HCT116 (cell line): ENCODE results near the gene TMEM132A. TPM values are rescaled to one million over a fixed set of nuclear protein-coding genes. Genes with fewer than 3 reads are reported as not detected.

Experiments
- ATAC-seq: fragments of 200-7000 bp; cut with Tn5 transposase; 2 replicates; pipeline ENCODE4 v1.9.1; 2020; ENCODE audit warnings: mild to moderate bottlenecking, moderate library complexity
- BruUV-seq: library from RNA; stranded (reverse); fragments of 400-500 nt; replicated peaks from 2 replicates; lab custom pipeline; 2021; lab: Mats Ljungman, UMichigan
- CTCF ChIA-PET: fragments of 300-600 bp; sonication (Branson Sonifier 250); formaldehyde crosslinking; loops from one replicate; lab custom pipeline; 2021; ENCODE audit warnings: antibody characterized with exemption; lab: Charles Lee
- POLR2A ChIA-PET: fragments of 300-600, 350-600 bp; sonication (Branson Sonifier 250); formaldehyde crosslinking; loops from one replicate; lab custom pipeline; 2021; ENCODE audit warnings: antibody characterized with exemption; lab: Charles Lee
- RAD21 ChIA-PET, 2 experiments: fragments of 300-600 bp; sonication (Branson Sonifier 250); formaldehyde crosslinking; loops; one replicate each; lab custom pipeline; 2023; ENCODE audit warnings: low total read pairs in 2 of 2; ENCODE audit not compliant: uncharacterized antibody in 2 of 2, unreplicated experiment in 2 of 2, low non-redundant PET in 1 of 2; lab: Charles Lee
- DNase-seq: peaks from one replicate; pipeline ENCODE4 v3.0.0-alpha.2; 2010; ENCODE audit warnings: low read depth, low spot score
- H2AFZ ChIP-seq: fragments of 200-600 bp; shearing (Covaris generic), sonication (generic); 2 replicates; pipeline ENCODE4 v1.6.1; 2017; ENCODE audit warnings: low read depth, mixed run types, mixed read lengths, antibody characterized with exemption, low read length; ENCODE audit not compliant: poor library complexity, severe bottlenecking
- H3K27ac ChIP-seq: 2 replicates; pipeline ENCODE4 v1.5.1; 2012; ENCODE audit warnings: low read depth, low read length
- H3K27me3 ChIP-seq: fragments of 200-600 bp; sonication (generic); 2 replicates; pipeline ENCODE4 v1.6.1; 2016; ENCODE audit warnings: mixed run types, low read length, mixed read lengths; ENCODE audit not compliant: insufficient read depth
- H3K36me3 ChIP-seq, 2 experiments: fragments of 200-500 bp in 1 of 2; fragments of 200-600 bp in 1 of 2; sonication (Bioruptor generic) in 1 of 2; sonication (generic) in 1 of 2; 2 replicates each; pipeline versions ENCODE4 v1.5.1 to v1.6.1; 2014 to 2016; ENCODE audit warnings: low read length in 2 of 2, inconsistent platforms in 1 of 2, mixed read lengths in 1 of 2, mixed run types in 1 of 2; ENCODE audit not compliant: insufficient read depth in 2 of 2, control insufficient read depth in 1 of 2
- H3K4me1 ChIP-seq, 2 experiments: fragments of 200-600 bp in 1 of 2; sonication (generic) in 1 of 2; 2 replicates each; pipeline versions ENCODE4 v1.5.1 to v1.6.1; 2012 to 2017; ENCODE audit warnings: low read length in 2 of 2, inconsistent platforms in 1 of 2, mild to moderate bottlenecking in 1 of 2, mixed read lengths in 1 of 2, mixed run types in 1 of 2, moderate library complexity in 1 of 2; ENCODE audit not compliant: insufficient read depth in 2 of 2, control insufficient read depth in 1 of 2
- H3K4me2 ChIP-seq: fragments of 200-600 bp; sonication (generic); 2 replicates; pipeline ENCODE4 v1.6.1; 2017; ENCODE audit warnings: mixed run types, low read length, mixed read lengths
- H3K4me3 ChIP-seq, 2 experiments: fragments of 200-600 bp in 1 of 2; sonication (generic) in 1 of 2; replicated peaks in 1 of 2; 2 replicates each; pipeline ENCODE4 v1.5.1; 2011 to 2016; ENCODE audit warnings: low read length in 2 of 2, control low read depth in 1 of 2, low read depth in 1 of 2, mild to moderate bottlenecking in 1 of 2, mixed read lengths in 1 of 2, mixed run types in 1 of 2
- H3K79me2 ChIP-seq: fragments of 200-600 bp; sonication (generic); 2 replicates; pipeline ENCODE4 v1.6.1; 2017; ENCODE audit warnings: mild to moderate bottlenecking, mixed run types, low read length, moderate library complexity, mixed read lengths; ENCODE audit not compliant: insufficient read depth
- H3K9ac ChIP-seq: fragments of 200-600 bp; sonication (generic); 2 replicates; pipeline ENCODE4 v1.6.1; 2016; ENCODE audit warnings: low read length, mixed read lengths
- H3K9me2 ChIP-seq: fragments of 200-600 bp; sonication (generic), shearing (Covaris generic); 2 replicates; pipeline ENCODE4 v1.6.1; 2017; ENCODE audit warnings: mixed run types, mild to moderate bottlenecking, moderate library complexity; ENCODE audit not compliant: insufficient read depth
- H3K9me3 ChIP-seq, 2 experiments: fragments of 200-500 bp in 1 of 2; fragments of 200-600 bp in 1 of 2; sonication (Bioruptor generic) in 1 of 2; sonication (generic) in 1 of 2; 2 replicates each; pipeline ENCODE4 v1.6.1; 2014 to 2017; ENCODE audit warnings: low read length in 2 of 2, mixed read lengths in 2 of 2, inconsistent platforms in 1 of 2, low read depth in 1 of 2, mild to moderate bottlenecking in 1 of 2, mixed run types in 1 of 2, moderate library complexity in 1 of 2; ENCODE audit not compliant: control insufficient read depth in 1 of 2, insufficient read depth in 1 of 2
- H4K20me1 ChIP-seq: fragments of 200-600 bp; sonication (generic), shearing (Covaris generic); 2 replicates; pipeline ENCODE4 v1.6.1; 2017; ENCODE audit warnings: mixed run types, mild to moderate bottlenecking, moderate library complexity; ENCODE audit not compliant: insufficient read depth
- CBX3 ChIP-seq: IDR thresholded peaks from 2 replicates; pipeline ENCODE4 v1.6.1; 2012; ENCODE audit warnings: low read depth
- CEBPB ChIP-seq: IDR thresholded peaks from 2 replicates; pipeline ENCODE4 v1.6.1; 2012; ENCODE audit warnings: low read depth
- EGR1 ChIP-seq: IDR thresholded peaks from 2 replicates; pipeline ENCODE4 v1.6.1; 2012; ENCODE audit warnings: low read depth
- ELF1 ChIP-seq: IDR thresholded peaks from 2 replicates; pipeline ENCODE4 v1.6.1; 2012; ENCODE audit warnings: low read depth, borderline replicate concordance
- EZH2phosphoT487 ChIP-seq: fragments of 200-600 bp; IDR thresholded peaks from 2 replicates; pipeline ENCODE4 v1.6.1; 2018; ENCODE audit warnings: antibody characterized with exemption, borderline replicate concordance
- FOSL1 ChIP-seq: IDR thresholded peaks from 2 replicates; pipeline ENCODE4 v1.6.1; 2012; ENCODE audit warnings: low read depth
- MAX ChIP-seq: IDR thresholded peaks from 2 replicates; pipeline ENCODE4 v1.6.1; 2012
- POLR2A ChIP-seq: IDR thresholded peaks from 2 replicates; pipeline ENCODE4 v1.7.0; 2011; ENCODE audit warnings: borderline replicate concordance; ENCODE audit not compliant: insufficient read depth, insufficient read length; ENCODE audit errors: extremely low read depth
- POLR2AphosphoS5 ChIP-seq: IDR thresholded peaks from 2 replicates; pipeline ENCODE4 v1.6.1; 2011; ENCODE audit warnings: mild to moderate bottlenecking, low read depth, low read length, moderate library complexity
- RAD21 ChIP-seq: IDR thresholded peaks from 2 replicates; pipeline ENCODE4 v1.6.1; 2012; ENCODE audit warnings: low read depth, mild to moderate bottlenecking
- REST ChIP-seq: IDR thresholded peaks from 2 replicates; pipeline ENCODE4 v1.6.1; 2012; ENCODE audit warnings: low read depth
- SIN3A ChIP-seq: IDR thresholded peaks from 2 replicates; pipeline ENCODE4 v1.6.1; 2012; ENCODE audit warnings: low read depth
- SP1 ChIP-seq: IDR thresholded peaks from 2 replicates; pipeline ENCODE4 v1.6.1; 2012; ENCODE audit warnings: low read depth
- SRF ChIP-seq: IDR thresholded peaks from 2 replicates; pipeline ENCODE4 v1.6.1; 2012; ENCODE audit warnings: low read depth
- TCF7L2 ChIP-seq: IDR thresholded peaks from 2 replicates; pipeline ENCODE4 v1.7.0; 2011; ENCODE audit warnings: borderline replicate concordance, inconsistent platforms; ENCODE audit not compliant: insufficient read depth, insufficient read length; ENCODE audit errors: extremely low read depth
- YY1 ChIP-seq: IDR thresholded peaks from 2 replicates; pipeline ENCODE4 v1.6.1; 2011; ENCODE audit warnings: low read length, low read depth, moderate library complexity, mild to moderate bottlenecking; ENCODE audit not compliant: insufficient replicate concordance; ENCODE audit errors: extremely low read depth
- ZBTB33 ChIP-seq: IDR thresholded peaks from 2 replicates; pipeline ENCODE4 v1.6.1; 2011; ENCODE audit warnings: mild to moderate bottlenecking, low read length, moderate library complexity; ENCODE audit not compliant: insufficient replicate concordance; ENCODE audit errors: extremely low read depth
- ZNF274 ChIP-seq: fragments of 200-500 bp; sonication (Bioruptor generic); IDR thresholded peaks from 2 replicates; pipeline ENCODE4 v1.6.1; 2014; ENCODE audit warnings: mild to moderate bottlenecking, low read depth, low read length, inconsistent platforms
- intact Hi-C: fragments of 100-400 bp; cut with micrococcal nuclease; formaldehyde crosslinking; loops from 2 replicates; pipeline ENCODE4 v1.10.0; 2022
- total RNA-seq: library from RNA; stranded (reverse); gene quantifications from one replicate; pipeline ENCODE4 v1.2.1, GENCODE V29; 2021; ENCODE audit not compliant: unreplicated experiment

The TMEM132A gene
- total RNA-seq, 1 experiment from 2014 or later, result 120 TPM

GRCh38 chr11:60985991-60986915 is 62.0 kb downstream of the TMEM132A start:
- no TSS peak for BruUV-seq
- no peaks in the 10 kb centered on the region for H4K20me1 ChIP-seq
- DNase-seq, result no peak
- H3K27ac ChIP-seq, result no peak overlapping the region
- no peaks in the 10 kb centered on the region for H3K27me3 ChIP-seq
- CTCF ChIA-PET, result no interaction called here
- POLR2A ChIA-PET, result no interaction called here
- no peaks in the 10 kb centered on the region for H3K9me2 ChIP-seq
- peak overlapping the region; percentile 12; the same call in 1 of the 2 replicates for H3K4me2 ChIP-seq
- no peaks in the 10 kb centered on the region for H3K36me3 ChIP-seq
- peaks cover 3 to 9% of the 10 kb centered on the region in 2 experiments; a peak in 3 of 4 replicates for H3K4me1 ChIP-seq
- intact Hi-C loops, result no loop called here
- peak; percentile 47; the same call in 1 of the 2 replicates for ATAC-seq
- no peak overlapping the region for H3K4me3 ChIP-seq
- H3K9ac ChIP-seq, result no peak overlapping the region
- no peaks in the 10 kb centered on the region for H3K79me2 ChIP-seq
- no peak overlapping the region for H2AFZ ChIP-seq
- no peaks in the 10 kb centered on the region for H3K9me3 ChIP-seq
- RAD21 ChIA-PET, result no interaction called here
- TF ChIP-seq TCF7L2 (peak; percentile 44), SIN3A (no peak), RAD21 (no peak), EGR1 (no peak), FOSL1 (0 out of 2 replicates have a peak, but pooled peaks have one; percentile 16), ELF1 (no peak), REST (no peak), EZH2phosphoT487 (no peak), SRF (no peak), ZBTB33 (no peak), SP1 (0 out of 2 replicates have a peak, but pooled peaks have one; percentile 9), MAX (no peak), CBX3 (no peak), CEBPB (no peak), YY1 (no peak), ZNF274 (no peak), POLR2A (no peak), POLR2AphosphoS5 (no peak)
